GM13976 (cell line): Measurements from ENCODE around the gene TP53INP2.
"Not testable (repeated sequence)": the region's sequence is repeated elsewhere in the genome, so short reads cannot be mapped to it uniquely, and the experiment has no call there.

Experiments used
- DNase-seq: peaks from one replicate; pipeline ENCODE4 v3.0.0; 2012; ENCODE audit warnings: low spot score
- in situ Hi-C: fragments of 300-500 bp; cut with MboI; formaldehyde crosslinking; loops from one replicate; pipeline ENCODE4 v1.12.0; 2022; ENCODE audit warnings: low sequenced_read_pairs, mixed read lengths, inconsistent platforms; ENCODE audit not compliant: unreplicated experiment
- TF ChIP-seq, protein P1 (sequence below): IDR thresholded peaks from 2 replicates; pipeline ENCODE4 v1.5.1; 2012; ENCODE audit warnings: borderline replicate concordance, mild to moderate bottlenecking; ENCODE audit not compliant: insufficient read depth; ENCODE audit errors: extremely low read depth, missing control alignments, control extremely low read depth

Gene TP53INP2

DNA sequence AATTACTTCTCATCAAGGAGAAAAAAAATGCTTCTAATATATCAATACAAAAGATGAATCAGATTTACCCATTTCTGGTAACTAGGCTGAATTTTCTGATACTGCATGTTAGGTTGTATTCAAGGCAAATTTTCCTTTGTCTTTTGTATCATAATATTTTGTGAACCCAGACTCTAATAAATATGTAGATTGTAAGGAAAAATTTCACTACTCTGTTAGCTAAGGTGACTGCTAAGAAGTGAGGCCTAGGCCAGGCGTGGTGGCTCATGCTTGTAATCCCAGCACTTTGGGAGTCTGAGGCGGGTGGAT is 12.7 kb downstream of the TP53INP2 start:
- TF ChIP-seq, protein P1, sequence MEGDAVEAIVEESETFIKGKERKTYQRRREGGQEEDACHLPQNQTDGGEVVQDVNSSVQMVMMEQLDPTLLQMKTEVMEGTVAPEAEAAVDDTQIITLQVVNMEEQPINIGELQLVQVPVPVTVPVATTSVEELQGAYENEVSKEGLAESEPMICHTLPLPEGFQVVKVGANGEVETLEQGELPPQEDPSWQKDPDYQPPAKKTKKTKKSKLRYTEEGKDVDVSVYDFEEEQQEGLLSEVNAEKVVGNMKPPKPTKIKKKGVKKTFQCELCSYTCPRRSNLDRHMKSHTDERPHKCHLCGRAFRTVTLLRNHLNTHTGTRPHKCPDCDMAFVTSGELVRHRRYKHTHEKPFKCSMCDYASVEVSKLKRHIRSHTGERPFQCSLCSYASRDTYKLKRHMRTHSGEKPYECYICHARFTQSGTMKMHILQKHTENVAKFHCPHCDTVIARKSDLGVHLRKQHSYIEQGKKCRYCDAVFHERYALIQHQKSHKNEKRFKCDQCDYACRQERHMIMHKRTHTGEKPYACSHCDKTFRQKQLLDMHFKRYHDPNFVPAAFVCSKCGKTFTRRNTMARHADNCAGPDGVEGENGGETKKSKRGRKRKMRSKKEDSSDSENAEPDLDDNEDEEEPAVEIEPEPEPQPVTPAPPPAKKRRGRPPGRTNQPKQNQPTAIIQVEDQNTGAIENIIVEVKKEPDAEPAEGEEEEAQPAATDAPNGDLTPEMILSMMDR: no peak
- in situ Hi-C loops: no loop called here
- no peak for DNase-seq

DNA sequence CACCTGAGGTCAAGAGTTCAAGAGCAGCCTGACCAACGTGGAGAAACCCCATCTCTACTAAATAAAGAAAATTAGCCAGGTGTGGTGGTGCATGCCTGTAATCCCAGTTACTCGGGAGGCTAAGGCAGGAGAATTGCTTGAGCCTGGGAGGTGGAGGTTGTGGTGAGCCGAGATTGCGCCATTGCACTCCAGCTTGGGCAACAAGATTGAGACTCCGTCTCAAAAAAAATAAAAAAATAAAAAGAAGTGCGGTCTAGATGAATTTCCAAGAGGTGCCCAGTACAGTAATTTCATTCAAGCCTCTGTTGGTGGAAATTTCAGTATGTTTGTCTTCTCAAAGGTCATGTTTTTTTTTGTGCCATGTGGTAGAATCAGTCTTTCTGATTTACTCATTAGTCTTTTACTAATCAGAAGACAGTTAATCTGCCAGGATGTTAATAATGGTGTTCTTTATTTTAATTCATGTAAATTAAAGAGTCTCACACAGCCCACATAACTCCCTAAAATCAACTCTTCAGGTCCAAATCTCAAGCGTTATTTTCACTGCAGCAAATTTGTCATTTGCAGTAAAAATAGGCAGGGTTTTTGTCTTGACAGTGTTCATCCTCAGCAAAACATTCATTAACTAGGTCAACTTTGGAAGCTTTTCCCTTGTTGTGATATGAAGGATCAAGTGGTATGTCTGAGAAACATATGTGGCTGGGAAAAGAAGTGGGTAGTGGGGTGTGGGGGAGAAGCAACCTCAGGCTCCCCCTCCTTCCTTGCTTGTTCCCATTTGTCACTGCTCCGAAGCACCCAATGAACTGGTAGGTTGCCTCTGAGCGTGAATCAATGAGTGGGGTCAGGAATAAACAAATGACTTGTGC is 13.3 kb downstream of the TP53INP2 start:
- no peak for DNase-seq
- TF ChIP-seq, protein P1: no peak
- in situ Hi-C loops: no loop called here

- peak; percentile 69 for DNase-seq
- in situ Hi-C loops: not testable (repeated sequence)
Measured at GRCh38 chr20:34719242-34720017, 15.3 kb downstream of the TP53INP2 start.

DNA sequence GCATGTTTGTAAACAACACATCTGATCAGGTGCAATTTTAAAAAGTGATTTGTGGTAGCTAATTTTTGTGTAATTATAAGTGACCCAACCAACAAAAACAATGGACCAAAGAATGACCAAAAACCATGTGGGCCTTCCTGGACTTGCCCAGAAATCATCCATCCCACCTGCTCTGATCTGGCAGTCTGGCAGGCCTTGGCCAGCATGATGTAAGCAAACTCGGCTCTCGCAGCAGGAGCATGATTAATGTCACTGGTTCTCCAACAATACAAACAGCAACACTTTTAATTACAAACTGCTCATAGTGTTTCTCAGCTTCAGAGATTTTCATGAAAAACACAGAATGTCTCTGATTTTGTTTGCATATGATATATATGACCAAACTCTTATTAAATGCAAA is 16.1 kb downstream of the TP53INP2 start:
- TF ChIP-seq, protein P1: no peak
- in situ Hi-C loops: no loop called here
- DNase-seq: no peak

DNA sequence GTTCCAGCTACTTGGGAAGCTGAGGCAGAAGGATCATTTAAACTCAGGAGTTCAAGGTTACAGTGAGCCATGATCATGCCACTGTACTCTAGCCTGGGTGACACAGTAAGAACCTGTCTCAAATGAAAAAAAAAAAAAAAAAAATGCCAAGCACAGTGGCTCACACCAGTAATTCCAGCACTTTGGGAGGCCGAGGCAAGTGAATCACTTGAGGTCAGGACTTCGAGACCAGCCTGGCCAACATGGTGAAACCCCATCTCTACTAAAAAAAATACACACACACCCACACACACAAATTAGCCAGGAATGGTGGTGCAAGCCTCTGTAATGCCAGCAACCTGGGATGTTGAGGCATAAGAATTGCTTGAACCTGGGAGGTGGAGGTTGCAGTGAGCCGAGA is 18.4 kb downstream of the TP53INP2 start:
- DNase-seq, in situ Hi-C loops: not testable (repeated sequence)

- DNase-seq: no peak
- TF ChIP-seq, protein P1: no peak
- in situ Hi-C loops: no loop called here
Measured at GRCh38 chr20:34724172-34724571, 20.0 kb downstream of the TP53INP2 start.

GRCh38 chr20:34729416-34729815 is 25.3 kb downstream of the TP53INP2 start:
- no peak for DNase-seq
- TF ChIP-seq, protein P1: no peak
- in situ Hi-C loops: no loop called here
